Mucosa of stomach (tissue), 1 donor: ENCODE data around the gene SLC3A2.
A peak's percentile ranks its signal among the peaks of the same experiment; 100 is the strongest.
"Not testable (repeated sequence)": the region's sequence is repeated elsewhere in the genome, so short reads cannot be mapped to it uniquely, and the experiment has no call there.

Experiments
- H3K27me3 ChIP-seq: one replicate; pipeline ENCODE4 v1.7.0; 2013; ENCODE audit warnings: mild to moderate bottlenecking, low read length; ENCODE audit not compliant: control insufficient read depth, insufficient read depth
- H3K36me3 ChIP-seq: one replicate; pipeline ENCODE4 v1.7.0; 2013; ENCODE audit warnings: low read length; ENCODE audit not compliant: control insufficient read depth, insufficient read depth
- H3K4me1 ChIP-seq: one replicate; pipeline ENCODE4 v1.7.0; 2013; ENCODE audit warnings: mild to moderate bottlenecking, low read length; ENCODE audit not compliant: control insufficient read depth, insufficient read depth
- H3K4me3 ChIP-seq: one replicate; pipeline ENCODE4 v1.7.0; 2013; ENCODE audit warnings: low read length
- H3K9ac ChIP-seq: one replicate; pipeline ENCODE4 v1.7.0; 2013; ENCODE audit warnings: mild to moderate bottlenecking, low read length, moderate library complexity
- H3K9me3 ChIP-seq: one replicate; pipeline ENCODE4 v1.7.0; 2013; ENCODE audit warnings: mild to moderate bottlenecking, low read length, moderate library complexity; ENCODE audit not compliant: control insufficient read depth
- donor health status: Pancreatic carcinoma.

The SLC3A2 gene

GRCh38 chr11:62880803-62881578, at the start of gene SLC3A2:
SLC3A2 (plus strand) TSS chr11:62880896; CDS start chr11:62881024, 128 bp downstream.
- Histone ChIP-seq H3K4me1 (peaks cover 42% of the 10 kb centered on the region), H3K9ac (peak within 1 kb of the TSS; percentile 99), H3K36me3 (peaks cover 31% of the 10 kb centered on the region), H3K9me3 (no peaks in the 10 kb centered on the region), H3K27me3 (no peaks in the 10 kb centered on the region), H3K4me3 (peak within 1 kb of the TSS; percentile 100)

GRCh38 chr11:62830904-62831519, 49.7 kb upstream of the SLC3A2 start:
- Histone ChIP-seq H3K36me3 (no peaks in the 10 kb centered on the region), H3K4me1 (peaks cover 10% of the 10 kb centered on the region), H3K4me3 (peak overlapping the region; percentile 92), H3K9ac (peak overlapping the region; percentile 94), H3K9me3 (no peaks in the 10 kb centered on the region), H3K27me3 (no peaks in the 10 kb centered on the region)

GRCh38 chr11:62831520-62832335, 49.0 kb upstream of the SLC3A2 start, which contains the start of gene STX5:
STX5 (minus strand) TSS chr11:62832051; CDS start chr11:62831243, 808 bp downstream.
- Histone ChIP-seq H3K9ac (peak within 1 kb of the TSS; percentile 94), H3K4me1 (peaks cover 10% of the 10 kb centered on the region), H3K27me3 (no peaks in the 10 kb centered on the region), H3K36me3 (no peaks in the 10 kb centered on the region), H3K4me3 (peak within 1 kb of the TSS; percentile 92), H3K9me3 (no peaks in the 10 kb centered on the region)

- Histone ChIP-seq H3K4me1 (peaks cover 10% of the 10 kb centered on the region), H3K9ac (peak within 1 kb of the TSS; percentile 94), H3K4me3 (peak within 1 kb of the TSS; percentile 92), H3K27me3 (no peaks in the 10 kb centered on the region), H3K36me3 (no peaks in the 10 kb centered on the region), H3K9me3 (no peaks in the 10 kb centered on the region)
These were observed 48.1 kb upstream of the SLC3A2 start, which contains the start of gene TEX54 for GRCh38 chr11:62832336-62833234. TEX54 (minus strand) TSS chr11:62832841.

DNA sequence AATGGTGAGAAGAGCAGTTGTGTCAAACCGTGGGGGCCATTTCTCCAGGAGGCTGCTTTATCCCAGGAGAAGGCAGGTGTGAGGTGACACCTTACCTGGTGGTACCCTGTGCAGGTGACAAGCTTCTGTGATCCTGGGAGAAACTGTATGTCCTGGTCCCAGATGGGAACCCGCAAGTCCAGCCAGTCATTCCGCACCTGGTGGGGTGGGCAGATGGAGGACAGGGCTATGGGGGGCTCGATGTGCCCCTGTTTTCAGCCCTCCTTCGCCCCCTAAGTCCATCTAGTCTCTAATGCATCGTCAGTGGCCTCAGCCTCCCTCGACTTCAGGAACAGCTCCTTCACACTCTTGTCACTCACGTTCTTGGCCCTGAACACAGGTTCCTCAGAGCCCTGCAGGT, 45.4 kb upstream of the SLC3A2 start:
- Histone ChIP-seq H3K4me3 (no peak overlapping the region), H3K9ac (no peak overlapping the region), H3K27me3 (no peaks in the 10 kb centered on the region), H3K4me1 (peaks cover 14% of the 10 kb centered on the region), H3K9me3 (no peaks in the 10 kb centered on the region), H3K36me3 (no peaks in the 10 kb centered on the region)

- Histone ChIP-seq H3K36me3 (no peaks in the 10 kb centered on the region), H3K9me3 (no peaks in the 10 kb centered on the region), H3K4me1 (peaks cover 15% of the 10 kb centered on the region), H3K27me3 (no peaks in the 10 kb centered on the region), H3K4me3 (peak within 1 kb of the TSS; percentile 53), H3K9ac (peak within 1 kb of the TSS; percentile 94)
These were observed 41.4 kb upstream of the SLC3A2 start, which contains the start of gene WDR74 for GRCh38 chr11:62839050-62839945. WDR74 (minus strand) TSS chr11:62839590; CDS start chr11:62839570, 20 bp downstream.

GRCh38 chr11:62840721-62841360, 39.9 kb upstream of the SLC3A2 start:
- Histone ChIP-seq H3K9ac (peak overlapping the region; percentile 94), H3K4me1 (peaks cover 15% of the 10 kb centered on the region), H3K4me3 (peak overlapping the region; percentile 53)
- not testable (repeated sequence) for H3K36me3 ChIP-seq, H3K27me3 ChIP-seq, H3K9me3 ChIP-seq

GRCh38 chr11:62841361-62842170, 39.1 kb upstream of the SLC3A2 start:
- H3K4me1 ChIP-seq = peaks cover 15% of the 10 kb centered on the region

DNA sequence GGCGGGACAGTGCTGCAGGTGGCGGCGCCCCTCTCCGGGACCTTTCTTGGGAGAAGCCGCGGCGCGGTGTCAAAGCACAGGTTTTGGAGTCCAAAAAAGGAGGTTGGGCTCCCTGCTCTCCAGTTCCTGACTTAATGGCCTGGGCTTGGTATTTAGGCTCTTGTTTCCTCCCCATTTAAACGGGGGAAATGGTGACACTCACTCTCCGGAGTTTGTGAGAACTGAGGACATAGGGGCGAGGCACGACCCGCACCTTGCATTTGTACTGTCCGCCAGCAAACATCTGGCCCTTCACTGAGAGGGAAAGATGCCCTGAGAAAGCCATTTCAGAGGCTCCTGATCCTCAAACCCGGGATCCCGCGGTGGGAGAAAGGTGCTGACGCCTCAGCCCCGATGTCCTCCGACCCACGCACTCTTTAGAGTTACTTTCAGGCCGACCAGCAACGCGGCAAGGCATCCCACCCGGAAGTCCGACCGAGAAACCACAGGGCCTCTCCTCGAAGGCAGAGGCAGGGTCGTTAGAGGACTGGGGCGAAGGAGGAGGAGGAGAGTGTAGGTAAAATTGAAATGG, 38.4 kb upstream of the SLC3A2 start:
- Histone ChIP-seq H3K9me3 (no peaks in the 10 kb centered on the region), H3K36me3 (no peaks in the 10 kb centered on the region), H3K9ac (peak overlapping the region; percentile 89), H3K27me3 (no peaks in the 10 kb centered on the region), H3K4me3 (peak overlapping the region; percentile 66), H3K4me1 (peaks cover 15% of the 10 kb centered on the region)

More at GRCh38 chr11:62841361-62842170, 39.1 kb upstream of the SLC3A2 start:
- H3K36me3 ChIP-seq = no peaks in the 10 kb centered on the region
- peak overlapping the region; percentile 66 for H3K4me3 ChIP-seq
- H3K9ac ChIP-seq = peak overlapping the region; percentile 94
- H3K27me3 ChIP-seq = no peaks in the 10 kb centered on the region
- H3K9me3 ChIP-seq = no peaks in the 10 kb centered on the region
